Activated B cell treated with CpG ODN at 0.5 μM for 24 hours (primary cell): ENCODE data around the gene RAG2. TPM values are rescaled to one million over a fixed set of nuclear protein-coding genes. Genes with fewer than 3 reads are reported as not detected.

Experiments
- ATAC-seq: fragments of 200-7000 bp; cut with Tn5 transposase; one replicate; pipeline ENCODE4 v1.10.0; 2021; ENCODE audit warnings: low read depth, mild to moderate bottlenecking, moderate library complexity
- CTCF ChIA-PET: fragments of 350-600 bp; sonication (Branson Sonifier 250); formaldehyde crosslinking; loops from one replicate; lab custom pipeline; 2021; ENCODE audit warnings: antibody characterized with exemption; lab: Charles Lee
- POLR2A ChIA-PET: fragments of 350-600 bp; sonication (Branson Sonifier 250); formaldehyde crosslinking; loops from one replicate; lab custom pipeline; 2021; ENCODE audit warnings: antibody characterized with exemption; lab: Charles Lee
- DNase-seq: peaks from one replicate; pipeline ENCODE4 v3.0.0; 2022
- H3K27ac Mint-ChIP-seq: one replicate; pipeline ENCODE4 v1.8.0; 2020; ENCODE audit warnings: mixed read lengths
- H3K27me3 Mint-ChIP-seq: one replicate; pipeline ENCODE4 v1.8.0; 2021; ENCODE audit warnings: mixed read lengths
- H3K36me3 Mint-ChIP-seq: one replicate; pipeline ENCODE4 v1.8.0; 2021; ENCODE audit warnings: low read depth, mixed read lengths
- H3K4me1 Mint-ChIP-seq: one replicate; pipeline ENCODE4 v1.8.0; 2021; ENCODE audit warnings: mixed read lengths
- H3K4me3 Mint-ChIP-seq: one replicate; pipeline ENCODE4 v1.8.0; 2020; ENCODE audit warnings: mild to moderate bottlenecking, mixed read lengths
- H3K9me3 Mint-ChIP-seq: one replicate; pipeline ENCODE4 v1.8.0; 2020; ENCODE audit warnings: mixed read lengths
- intact Hi-C: fragments of 100-400 bp; cut with micrococcal nuclease; formaldehyde crosslinking; loops from one replicate; pipeline ENCODE4 v1.15.1; 2024
- total RNA-seq: library from RNA; stranded (reverse); gene quantifications from 2 replicates; pipeline ENCODE4 v1.2.3, GENCODE V29; 2022
- TF ChIP-seq, protein P1 (sequence below): fragments of 200-600 bp; IDR thresholded peaks from one replicate; pipeline ENCODE4 v1.8.0; 2022; ENCODE audit warnings: antibody characterized with exemption, mild to moderate bottlenecking

The RAG2 gene
- total RNA-seq, 1 donor from 2014 or later: not detected

DNA sequence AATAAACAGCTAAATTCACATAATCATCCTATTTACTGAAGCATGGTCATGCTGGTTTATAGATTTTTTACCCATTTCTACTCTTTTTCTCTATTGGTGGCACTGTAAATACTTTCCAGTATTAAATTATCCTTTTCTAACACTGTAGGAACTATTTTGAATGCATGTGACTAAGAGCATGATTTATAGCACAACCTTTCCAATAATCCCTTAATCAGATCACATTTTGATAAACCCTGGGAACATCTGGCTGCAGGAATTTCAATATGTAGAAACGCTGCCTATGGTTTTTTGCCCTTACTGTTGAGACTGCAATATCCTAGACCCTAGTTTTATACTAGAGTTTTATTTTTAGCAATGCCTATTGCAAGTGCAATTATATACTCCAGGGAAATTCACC is 19.6 kb downstream of the RAG2 start:
- Mint-ChIP-seq H3K27ac (no peak overlapping the region), H3K9me3 (peaks cover 8% of the 10 kb centered on the region), H3K4me3 (no peak overlapping the region), H3K4me1 (no peaks in the 10 kb centered on the region), H3K27me3 (peaks cover 28% of the 10 kb centered on the region), H3K36me3 (no peaks in the 10 kb centered on the region)
- TF ChIP-seq, protein P1, sequence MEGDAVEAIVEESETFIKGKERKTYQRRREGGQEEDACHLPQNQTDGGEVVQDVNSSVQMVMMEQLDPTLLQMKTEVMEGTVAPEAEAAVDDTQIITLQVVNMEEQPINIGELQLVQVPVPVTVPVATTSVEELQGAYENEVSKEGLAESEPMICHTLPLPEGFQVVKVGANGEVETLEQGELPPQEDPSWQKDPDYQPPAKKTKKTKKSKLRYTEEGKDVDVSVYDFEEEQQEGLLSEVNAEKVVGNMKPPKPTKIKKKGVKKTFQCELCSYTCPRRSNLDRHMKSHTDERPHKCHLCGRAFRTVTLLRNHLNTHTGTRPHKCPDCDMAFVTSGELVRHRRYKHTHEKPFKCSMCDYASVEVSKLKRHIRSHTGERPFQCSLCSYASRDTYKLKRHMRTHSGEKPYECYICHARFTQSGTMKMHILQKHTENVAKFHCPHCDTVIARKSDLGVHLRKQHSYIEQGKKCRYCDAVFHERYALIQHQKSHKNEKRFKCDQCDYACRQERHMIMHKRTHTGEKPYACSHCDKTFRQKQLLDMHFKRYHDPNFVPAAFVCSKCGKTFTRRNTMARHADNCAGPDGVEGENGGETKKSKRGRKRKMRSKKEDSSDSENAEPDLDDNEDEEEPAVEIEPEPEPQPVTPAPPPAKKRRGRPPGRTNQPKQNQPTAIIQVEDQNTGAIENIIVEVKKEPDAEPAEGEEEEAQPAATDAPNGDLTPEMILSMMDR: no peak
- CTCF ChIA-PET: no interaction called here
- ATAC-seq (no peak), DNase-seq (no peak)
- intact Hi-C loops: no loop called here
- POLR2A ChIA-PET: no interaction called here

DNA sequence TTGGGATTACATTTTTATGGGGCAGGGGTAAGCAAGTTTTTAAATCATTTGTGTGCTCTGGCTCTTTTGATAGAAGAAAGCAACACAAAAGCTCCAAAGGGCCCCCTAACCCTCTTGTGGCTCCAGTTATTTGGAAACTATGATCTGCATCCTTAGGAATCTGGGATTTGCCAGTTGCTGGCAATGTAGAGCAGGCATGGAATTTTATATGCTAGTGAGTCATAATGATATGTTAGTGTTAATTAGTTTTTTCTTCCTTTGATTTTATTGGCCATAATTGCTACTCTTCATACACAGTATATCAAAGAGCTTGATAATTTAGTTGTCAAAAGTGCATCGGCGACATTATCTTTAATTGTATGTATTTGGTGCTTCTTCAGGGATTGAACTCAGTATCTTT is 20.2 kb downstream of the RAG2 start:
- H3K27me3 Mint-ChIP-seq: peaks cover 32% of the 10 kb centered on the region
- ChIA-PET POLR2A (no interaction called here), CTCF (interaction anchor here (1.1 kb wide), 1 partner anchor 13 kb away, joined by 3 read pairs; no protein-coding TSS in a partner anchor)
- no peaks in the 10 kb centered on the region for H3K4me1 Mint-ChIP-seq
- H3K9me3 Mint-ChIP-seq: peaks cover 8% of the 10 kb centered on the region
- H3K27ac Mint-ChIP-seq: no peak overlapping the region
- no peak overlapping the region for H3K4me3 Mint-ChIP-seq
- ATAC-seq (no peak), DNase-seq (no peak)
- intact Hi-C loops: no loop called here
- H3K36me3 Mint-ChIP-seq: no peaks in the 10 kb centered on the region
- TF ChIP-seq, protein P1: no peak

DNA sequence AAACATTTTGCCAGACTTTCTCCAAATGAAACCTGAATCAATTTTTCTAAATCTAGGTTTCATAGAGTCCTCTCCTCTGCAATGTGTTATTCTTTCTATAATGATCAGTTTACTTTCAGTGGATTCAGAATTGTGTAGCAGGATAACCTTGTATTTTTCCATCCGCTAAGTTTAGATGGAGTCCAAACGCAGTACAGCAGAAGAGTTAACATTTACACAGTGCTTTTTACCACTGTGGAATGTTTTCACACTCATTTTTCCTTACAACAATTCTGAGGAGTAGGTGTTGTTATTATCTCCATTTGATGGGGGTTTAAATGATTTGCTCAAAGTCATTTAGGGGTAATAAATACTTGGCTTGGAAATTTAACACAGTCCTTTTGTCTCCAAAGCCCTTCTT is 20.7 kb downstream of the RAG2 start:
- TF ChIP-seq, protein P1: no peak
- intact Hi-C loops: no loop called here
- Mint-ChIP-seq H3K4me3 (no peak overlapping the region), H3K4me1 (no peaks in the 10 kb centered on the region), H3K27me3 (peaks cover 35% of the 10 kb centered on the region), H3K36me3 (no peaks in the 10 kb centered on the region), H3K9me3 (peaks cover 7% of the 10 kb centered on the region), H3K27ac (no peak overlapping the region)
- no peak for DNase-seq
- ChIA-PET POLR2A (no interaction called here), CTCF (interaction anchor here (1.1 kb wide), 1 partner anchor 13 kb away, joined by 3 read pairs; no protein-coding TSS in a partner anchor)
- ATAC-seq: no peak

DNA sequence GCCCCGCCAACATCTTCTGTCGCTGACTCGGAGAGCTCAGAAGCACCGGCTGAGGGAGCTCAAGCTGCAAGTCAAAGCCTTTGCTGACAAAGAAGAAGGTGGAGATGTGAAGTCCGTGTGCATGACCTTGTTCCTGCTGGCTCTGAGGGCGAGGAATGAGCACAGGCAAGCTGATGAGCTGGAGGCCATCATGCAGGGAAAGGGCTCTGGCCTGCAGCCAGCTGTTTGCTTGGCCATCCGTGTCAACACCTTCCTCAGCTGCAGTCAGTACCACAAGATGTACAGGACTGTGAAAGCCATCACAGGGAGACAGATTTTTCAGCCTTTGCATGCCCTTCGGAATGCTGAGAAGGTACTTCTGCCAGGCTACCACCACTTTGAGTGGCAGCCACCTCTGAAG is 23.6 kb downstream of the RAG2 start:
- intact Hi-C loops: no loop called here
- CTCF ChIA-PET: interaction anchor here (2.1 kb wide), 1 partner anchor 11 kb away, joined by 14 read pairs; no protein-coding TSS in a partner anchor
- no peaks in the 10 kb centered on the region for H3K36me3 Mint-ChIP-seq
- TF ChIP-seq, protein P1: no peak
- ATAC-seq: no peak
- H3K27ac Mint-ChIP-seq: no peak overlapping the region
- no peaks in the 10 kb centered on the region for H3K4me1 Mint-ChIP-seq
- no peak for DNase-seq
- no peaks in the 10 kb centered on the region for H3K9me3 Mint-ChIP-seq
- H3K4me3 Mint-ChIP-seq: no peak overlapping the region
- H3K27me3 Mint-ChIP-seq: peaks cover 42% of the 10 kb centered on the region
- POLR2A ChIA-PET: no interaction called here

DNA sequence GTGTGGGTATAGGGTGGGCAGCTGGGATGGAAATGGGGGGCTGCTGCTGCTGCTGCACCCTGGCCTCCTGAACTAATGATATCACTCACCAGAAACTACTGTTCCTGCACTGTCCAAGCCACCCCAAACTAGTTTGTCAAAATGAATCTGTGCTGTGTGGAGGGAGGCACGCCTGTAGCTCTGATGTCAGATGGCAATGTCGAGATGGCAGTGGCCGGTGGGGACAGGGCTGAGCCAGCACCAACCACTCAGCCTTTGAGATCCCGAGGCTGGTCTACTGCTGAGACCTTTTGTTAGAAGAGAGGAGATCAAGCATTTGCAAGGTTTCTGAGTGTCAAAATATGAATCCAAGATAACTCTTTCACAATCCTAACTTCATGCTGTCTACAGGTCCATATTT is 28.9 kb downstream of the RAG2 start:
- POLR2A ChIA-PET: no interaction called here
- CTCF ChIA-PET: no interaction called here
- Mint-ChIP-seq H3K27me3 (peaks cover 60% of the 10 kb centered on the region), H3K4me1 (peaks cover 6% of the 10 kb centered on the region), H3K27ac (no peak overlapping the region), H3K4me3 (no peak overlapping the region), H3K36me3 (no peaks in the 10 kb centered on the region), H3K9me3 (no peaks in the 10 kb centered on the region)
- DNase-seq (no peak), ATAC-seq (no peak)
- intact Hi-C loops: no loop called here
- TF ChIP-seq, protein P1: no peak
